ENCODE measurements around the gene GNG13.
A peak's percentile ranks its signal among the peaks of the same experiment; 100 is the strongest.
"Not testable (repeated sequence)": the region's sequence is repeated elsewhere in the genome, so short reads cannot be mapped to it uniquely, and the experiment has no call there.

GNG13 gene

GRCh38 chr16:799948-800833 is at the start of gene GNG13:
TSS of gene GNG13 (minus strand) at chr16:800734. CDS start at chr16:799077, 1,657 bp downstream.
- FAIRE-seq (no peak), DNase-seq (ENCODE audit: insufficient read length, low spot score) (no peak)

- DNase-seq (ENCODE audit: insufficient read length, low spot score) (no peak), FAIRE-seq (no peak)
These were observed 48.1 kb upstream of the GNG13 start for GRCh38 chr16:848510-849253.

- FAIRE-seq, result no peak
- DNase-seq (ENCODE audit: insufficient read length, low spot score), result no peak
These were observed 47.3 kb upstream of the GNG13 start for GRCh38 chr16:847681-848445.

GRCh38 chr16:847151-847550 is 46.6 kb upstream of the GNG13 start:
- DNase-seq (ENCODE audit: insufficient read length, low spot score) (no peak), FAIRE-seq (peak; percentile 71)

- FAIRE-seq, result no peak
- no peak for DNase-seq (ENCODE audit: insufficient read length, low spot score)
These were observed 44.8 kb upstream of the GNG13 start for GRCh38 chr16:845351-845745.

GRCh38 chr16:844638-845350 is 44.3 kb upstream of the GNG13 start:
- FAIRE-seq, result no peak
- DNase-seq (ENCODE audit: insufficient read length, low spot score), result no peak

GRCh38 chr16:843771-844170 is 43.2 kb upstream of the GNG13 start:
- DNase-seq (ENCODE audit: insufficient read length, low spot score) (no peak), FAIRE-seq (no peak)

- no peak for FAIRE-seq
These were observed 42.4 kb upstream of the GNG13 start for GRCh38 chr16:842711-843560.

GRCh38 chr16:842061-842476 is 41.5 kb upstream of the GNG13 start:
- FAIRE-seq, result no peak

More at GRCh38 chr16:842711-843560, 42.4 kb upstream of the GNG13 start:
- no peak for DNase-seq (ENCODE audit: insufficient read length, low spot score)

GRCh38 chr16:841455-842060 is 41.0 kb upstream of the GNG13 start:
- FAIRE-seq (no peak), DNase-seq (ENCODE audit: insufficient read length, low spot score) (no peak)

More at GRCh38 chr16:842061-842476, 41.5 kb upstream of the GNG13 start:
- DNase-seq (ENCODE audit: insufficient read length, low spot score), result no peak

GRCh38 chr16:840561-841454 is 40.3 kb upstream of the GNG13 start:
- DNase-seq (ENCODE audit: insufficient read length, low spot score) (no peak), FAIRE-seq (no peak)

GRCh38 chr16:839643-840408 is 39.3 kb upstream of the GNG13 start:
- DNase-seq (ENCODE audit: insufficient read length, low spot score) (no peak), FAIRE-seq (no peak)

GRCh38 chr16:838741-839140 is 38.2 kb upstream of the GNG13 start:
- no peak for FAIRE-seq
- DNase-seq (ENCODE audit: insufficient read length, low spot score), result no peak

GRCh38 chr16:836822-837221 is 36.3 kb upstream of the GNG13 start:
- DNase-seq (ENCODE audit: insufficient read length, low spot score); FAIRE-seq: not testable (repeated sequence)

GRCh38 chr16:836221-836620 is 35.7 kb upstream of the GNG13 start:
- no peak for DNase-seq (ENCODE audit: insufficient read length, low spot score)
- no peak for FAIRE-seq

GRCh38 chr16:835373-835772 is 34.8 kb upstream of the GNG13 start:
- FAIRE-seq (no peak), DNase-seq (ENCODE audit: insufficient read length, low spot score) (no peak)

- DNase-seq (ENCODE audit: insufficient read length, low spot score), result no peak
- FAIRE-seq, result no peak
These were observed 32.9 kb upstream of the GNG13 start for GRCh38 chr16:833411-833810.

Measured in GM19239 (cell line).